CD4-positive, alpha-beta T cell treated with Interleukin-15 for 1 hour (primary cell): Measurements from ENCODE around the gene HPN.
A peak's percentile ranks its signal among the peaks of the same experiment; 100 is the strongest.
"Not testable (repeated sequence)": the region's sequence is repeated elsewhere in the genome, so short reads cannot be mapped to it uniquely, and the experiment has no call there.

Source experiments
- DNase-seq: peaks from one replicate; pipeline ENCODE4 v3.0.0-alpha.2; 2020

HPN gene

DNA sequence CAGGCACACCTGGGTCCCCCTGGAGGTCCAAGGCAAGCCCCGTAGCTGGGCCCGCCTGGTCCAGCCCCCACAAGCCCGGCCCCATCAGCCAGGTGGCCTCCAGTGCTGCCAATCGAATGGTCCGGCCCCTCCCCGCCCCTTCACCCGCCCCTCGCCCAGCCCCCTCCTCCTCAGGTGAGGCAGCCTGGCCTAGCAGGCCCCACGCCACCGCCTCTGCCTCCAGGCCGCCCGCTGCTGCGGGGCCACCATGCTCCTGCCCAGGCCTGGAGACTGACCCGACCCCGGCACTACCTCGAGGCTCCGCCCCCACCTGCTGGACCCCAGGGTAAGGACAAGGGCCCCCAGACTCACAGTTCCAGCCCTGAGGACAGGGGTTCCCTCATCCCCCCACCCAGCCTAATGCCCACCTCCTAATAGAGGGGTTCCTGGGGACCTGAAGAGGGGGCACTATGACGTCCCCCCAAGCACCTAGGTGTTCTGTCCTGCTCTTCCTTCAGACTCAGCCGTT is at the start of gene HPN:
TSS of gene HPN (plus strand) at position 174 of the 508 bp plus-strand sequence. CDS start 786 bp downstream, outside the sequence.
- no peak for DNase-seq

DNA sequence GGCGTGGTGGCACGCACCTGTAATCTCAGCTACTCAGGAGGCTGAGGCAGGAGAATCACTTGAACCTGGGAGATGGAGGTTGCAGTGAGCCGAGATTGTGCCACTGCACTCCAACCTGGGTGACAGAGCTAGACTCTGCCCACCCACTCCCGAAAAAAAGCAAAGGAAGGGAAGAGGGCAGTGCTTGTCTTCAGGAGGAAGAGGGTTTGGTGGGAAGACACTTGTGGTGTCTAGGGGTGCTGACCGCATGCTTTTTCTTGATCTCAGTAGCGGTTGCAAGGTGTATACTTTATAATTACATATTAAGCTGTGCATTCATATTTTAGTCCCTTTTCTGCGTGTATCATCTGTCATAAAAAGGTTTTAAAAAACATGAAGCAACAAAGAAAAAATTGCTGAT is 48.9 kb upstream of the HPN start:
- DNase-seq, result not testable (repeated sequence)

DNA sequence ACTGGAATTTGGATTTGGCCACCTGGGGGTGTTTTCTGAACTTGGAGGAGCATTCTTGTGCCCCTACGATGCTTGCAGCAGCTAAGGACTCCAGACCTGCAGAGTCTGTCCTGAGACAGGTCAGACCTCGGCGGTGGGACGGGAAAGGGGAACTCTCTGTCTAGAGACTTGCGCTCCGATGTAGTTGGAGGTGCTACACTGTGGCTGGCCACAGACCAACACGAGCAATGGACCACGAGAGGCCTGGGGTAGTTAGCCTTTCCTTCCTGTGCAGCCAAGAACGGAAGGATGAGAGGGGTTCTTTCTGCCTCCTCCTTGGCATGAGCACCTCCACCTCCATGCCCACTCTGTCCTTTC is 47.3 kb upstream of the HPN start:
- no peak for DNase-seq

DNA sequence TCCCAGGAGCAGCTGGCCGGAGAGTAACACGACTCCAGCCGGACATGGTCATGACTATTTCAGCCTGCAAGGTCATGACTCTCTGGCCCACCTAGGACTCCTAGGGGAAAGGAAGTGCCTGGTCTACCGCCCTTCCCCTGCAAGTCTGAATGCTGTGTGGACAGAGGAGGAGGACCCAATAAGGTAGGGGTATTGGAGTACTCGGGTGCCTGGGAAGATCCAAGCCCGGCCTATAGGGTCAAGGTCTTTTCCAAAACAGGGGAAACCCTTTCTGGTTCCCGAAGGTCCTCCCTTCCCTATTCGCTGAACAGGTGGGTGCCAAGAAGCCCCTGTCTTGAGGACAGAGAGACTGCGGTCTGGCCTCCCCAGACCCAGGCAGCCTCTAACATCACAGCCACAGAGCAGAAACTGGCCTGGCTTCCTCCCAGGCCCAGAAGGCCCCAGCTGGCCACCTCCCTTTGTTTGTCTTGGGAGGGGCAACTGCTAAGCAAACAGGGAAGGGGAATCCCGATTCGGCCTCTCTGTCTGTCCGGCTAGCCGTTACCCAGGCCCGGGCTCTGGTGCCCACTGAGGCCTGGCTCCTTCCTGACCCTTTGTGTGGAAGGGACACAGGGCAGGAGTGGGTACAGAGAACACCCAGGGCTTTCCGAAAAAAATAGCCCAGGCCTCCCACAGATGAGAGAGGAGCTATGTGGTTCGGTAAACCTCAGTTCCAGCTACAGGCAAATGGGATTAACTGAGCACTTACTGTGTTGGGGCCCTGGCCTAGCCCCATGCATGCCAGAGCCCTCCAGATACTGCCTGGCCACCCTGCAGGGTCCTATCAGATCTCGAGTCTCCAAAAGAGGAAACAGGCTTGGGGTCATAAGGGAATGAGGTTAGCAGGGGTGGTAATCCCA is 46.6 kb upstream of the HPN start:
- DNase-seq, result no peak

DNA sequence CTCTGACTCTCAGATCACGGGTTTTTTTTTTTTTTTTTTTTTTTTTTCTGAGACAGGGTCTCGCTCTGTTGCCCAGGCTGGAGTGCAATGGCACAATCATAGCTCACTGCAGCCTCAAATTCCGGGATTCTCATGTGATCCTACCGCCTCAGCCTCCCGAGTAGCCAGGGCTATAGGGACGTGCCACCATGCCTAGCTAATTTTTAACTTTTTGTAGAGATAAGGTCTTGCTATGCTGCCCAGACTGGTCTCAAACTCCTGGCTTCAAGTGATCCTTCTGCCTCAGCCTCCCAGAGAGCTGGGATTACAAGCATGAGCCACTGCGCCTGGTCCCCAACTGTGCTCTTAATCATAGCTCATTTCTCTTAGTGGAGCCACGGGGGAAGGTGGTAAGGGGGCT is 46.0 kb upstream of the HPN start:
- no peak for DNase-seq

DNA sequence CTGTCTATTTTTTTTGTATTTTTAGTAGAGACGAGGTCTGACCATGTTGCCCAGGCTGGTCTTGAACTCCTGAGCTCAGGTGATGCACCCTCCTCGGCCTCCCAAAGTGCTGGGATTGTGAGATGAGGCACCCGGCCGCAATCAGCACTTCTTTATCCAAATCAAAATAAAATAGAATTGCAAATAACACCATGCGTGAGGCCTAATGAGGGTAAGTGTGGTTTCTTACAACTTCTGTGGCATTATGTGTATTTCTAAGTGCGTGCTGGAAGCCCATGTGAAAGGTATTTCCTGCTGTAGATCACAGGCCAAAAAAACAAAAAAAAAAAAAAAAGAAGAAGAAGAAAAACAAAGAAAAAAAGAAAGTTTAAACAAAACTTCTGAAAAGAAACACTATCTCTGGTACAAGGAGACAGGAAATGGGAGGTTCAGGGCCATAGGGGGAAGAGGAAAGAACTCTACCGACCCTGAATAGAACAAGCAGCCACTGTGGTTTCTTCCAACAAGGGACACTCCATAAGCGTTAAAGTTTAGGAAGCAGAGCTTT is 44.4 kb upstream of the HPN start:
- peak; percentile 32 for DNase-seq

DNA sequence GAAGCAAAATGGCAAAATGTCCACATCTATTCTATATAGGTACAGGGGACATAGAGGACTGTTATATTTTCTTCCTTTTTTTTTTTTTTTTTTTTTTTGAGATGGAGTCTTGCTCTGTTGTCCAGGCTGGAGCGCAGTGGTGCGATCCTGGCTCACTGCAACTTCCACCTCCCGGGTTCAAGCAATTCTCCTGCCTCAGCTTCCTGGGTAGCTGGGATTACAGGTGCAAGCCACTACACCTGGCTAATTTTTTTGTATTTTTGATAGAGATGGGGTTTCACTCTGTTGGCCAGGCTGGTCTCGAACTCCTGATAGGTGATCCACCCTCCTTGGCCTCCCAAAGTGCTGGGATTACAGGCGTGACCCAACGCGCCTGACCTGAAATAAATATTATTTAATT is 43.3 kb upstream of the HPN start:
- DNase-seq, result not testable (repeated sequence)

DNA sequence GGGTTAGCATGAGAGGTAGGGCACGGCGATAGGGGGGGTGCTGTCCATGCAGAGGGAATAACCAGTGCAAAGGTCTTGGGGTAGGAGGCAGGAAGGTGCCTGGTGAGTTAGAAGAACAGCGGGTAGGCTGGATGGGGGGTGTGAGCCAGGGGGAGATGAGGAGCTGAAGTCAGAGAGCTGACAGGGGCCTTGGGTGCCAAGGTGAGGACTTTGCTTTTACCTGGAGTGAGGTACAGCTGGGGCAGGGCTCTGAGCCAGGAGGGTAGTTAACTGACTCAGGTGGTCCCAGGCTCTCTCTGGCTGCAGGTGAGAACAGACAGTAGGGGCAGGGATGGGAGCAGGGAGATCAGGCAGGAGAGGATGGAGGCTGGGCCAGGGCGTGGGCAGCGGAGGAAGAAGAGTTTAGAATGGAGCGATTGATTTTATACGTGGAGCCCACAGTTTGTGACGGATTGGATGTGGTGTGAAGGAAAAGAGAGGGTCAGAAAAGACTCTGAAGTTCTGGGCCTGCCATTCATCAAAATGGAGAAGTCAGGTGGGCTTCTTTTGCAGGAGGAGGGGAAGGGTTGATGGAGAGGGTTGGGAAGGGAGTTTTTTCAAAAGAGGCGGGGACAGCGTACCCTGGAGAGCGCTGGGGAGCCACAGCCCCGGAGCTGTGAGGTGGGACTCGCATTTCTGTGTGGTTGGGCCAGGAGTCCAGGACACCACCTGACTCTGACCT is 42.6 kb upstream of the HPN start:
- no peak for DNase-seq

DNA sequence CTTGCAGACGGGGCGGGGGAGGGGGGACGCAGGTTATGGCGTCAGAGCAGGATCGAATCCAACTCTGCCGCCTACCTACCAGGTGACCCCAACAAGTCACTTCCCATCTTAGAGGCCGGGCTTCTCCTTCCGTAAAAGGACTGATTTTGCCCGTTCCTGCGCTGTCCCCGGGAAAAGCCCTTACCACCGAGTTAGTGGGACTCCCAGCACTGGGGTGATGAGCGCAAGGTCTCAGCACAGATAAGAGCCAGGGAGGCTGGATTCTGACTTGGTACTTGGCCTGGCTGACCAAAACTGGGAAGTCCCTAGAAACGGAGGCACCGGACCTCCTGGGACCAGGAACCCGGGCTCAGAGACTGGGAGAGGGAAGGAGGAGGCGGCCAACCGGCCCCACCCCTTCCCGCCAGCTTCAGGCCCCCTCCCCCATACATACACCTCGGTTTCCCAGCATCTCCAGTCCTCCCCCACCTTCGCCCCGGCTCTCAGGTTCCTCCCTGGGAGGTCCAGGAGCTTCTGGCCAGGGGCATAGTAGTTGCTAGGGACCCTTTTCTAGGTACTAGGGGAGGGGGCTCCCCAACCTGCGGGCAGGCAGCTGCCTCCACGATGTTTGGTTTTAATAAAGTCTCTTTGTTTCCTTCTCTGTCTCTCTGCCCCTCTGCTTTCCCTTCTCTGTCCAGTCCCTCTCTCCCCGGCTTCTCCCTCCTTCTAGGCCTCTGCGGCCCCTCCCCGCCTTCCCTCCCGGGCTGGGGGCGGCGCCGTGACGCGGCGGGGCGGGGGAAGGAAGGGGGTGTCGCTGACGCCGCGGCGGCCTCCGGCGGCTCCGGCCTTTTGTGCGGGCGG is 41.8 kb upstream of the HPN start, which contains the start of gene GRAMD1A:
TSS of gene GRAMD1A (plus strand) at position 826 of the 840 bp plus-strand sequence. CDS start 156 bp downstream, outside the sequence.
- peak; percentile 77 for DNase-seq

DNA sequence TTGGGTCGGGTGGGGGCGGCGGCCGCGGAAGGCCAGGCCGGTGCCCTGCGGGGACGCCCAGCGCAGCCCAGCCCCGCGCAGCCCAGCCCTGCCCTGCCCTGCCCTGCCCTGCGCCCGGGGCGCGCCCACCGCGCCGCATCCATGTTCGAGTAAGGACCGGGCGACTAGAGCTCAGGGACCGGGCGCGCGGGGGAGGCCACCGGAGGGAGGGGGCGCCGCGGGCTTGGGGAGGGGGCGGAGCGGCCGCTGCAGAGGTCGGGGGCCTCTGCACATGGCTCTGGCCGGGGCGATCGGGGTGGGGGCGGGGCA is 41.2 kb upstream of the HPN start:
- DNase-seq, result no peak

DNA sequence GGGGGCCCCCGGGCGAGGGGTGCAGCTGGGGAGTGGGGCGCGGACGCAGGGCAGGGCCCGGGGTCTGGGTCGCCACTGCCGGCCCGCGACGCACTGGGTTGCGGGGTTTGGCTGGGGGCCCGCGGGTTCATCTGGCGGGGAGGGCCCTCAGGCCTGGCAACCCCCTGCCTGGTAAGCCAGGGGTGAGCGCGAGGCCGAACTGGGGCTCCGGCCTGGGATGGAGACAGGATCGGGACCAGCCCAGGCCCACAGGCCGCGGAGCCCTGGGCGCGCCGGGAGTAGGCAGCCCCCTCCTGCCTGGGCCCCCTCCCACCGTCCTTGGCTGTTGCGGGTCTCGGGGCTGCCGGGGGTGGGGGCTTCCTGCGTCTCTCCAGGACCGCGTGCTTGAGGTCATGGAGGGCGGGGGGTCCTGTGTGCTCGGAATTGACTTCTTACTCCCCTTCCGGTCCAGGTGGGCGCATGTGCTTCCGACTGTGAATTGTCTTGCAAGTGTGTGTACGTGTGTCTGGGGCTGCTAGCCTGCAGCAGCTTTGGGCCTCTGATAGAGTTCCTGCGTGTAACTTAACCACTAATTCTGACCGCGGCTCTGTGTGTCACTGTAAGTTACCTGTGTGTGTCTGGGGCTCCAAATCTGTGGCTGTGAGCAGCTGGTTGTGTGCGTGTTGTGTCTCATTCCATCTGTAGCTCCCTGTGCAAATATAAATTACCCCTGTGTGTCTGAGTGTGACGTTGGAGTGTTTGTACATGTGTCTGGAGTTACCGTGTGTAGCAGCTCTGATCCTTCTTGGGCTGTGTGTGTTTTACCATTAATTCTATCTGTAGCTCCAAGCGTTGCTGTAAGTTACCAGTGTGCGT is 40.6 kb upstream of the HPN start:
- DNase-seq, result peak; percentile 58

DNA sequence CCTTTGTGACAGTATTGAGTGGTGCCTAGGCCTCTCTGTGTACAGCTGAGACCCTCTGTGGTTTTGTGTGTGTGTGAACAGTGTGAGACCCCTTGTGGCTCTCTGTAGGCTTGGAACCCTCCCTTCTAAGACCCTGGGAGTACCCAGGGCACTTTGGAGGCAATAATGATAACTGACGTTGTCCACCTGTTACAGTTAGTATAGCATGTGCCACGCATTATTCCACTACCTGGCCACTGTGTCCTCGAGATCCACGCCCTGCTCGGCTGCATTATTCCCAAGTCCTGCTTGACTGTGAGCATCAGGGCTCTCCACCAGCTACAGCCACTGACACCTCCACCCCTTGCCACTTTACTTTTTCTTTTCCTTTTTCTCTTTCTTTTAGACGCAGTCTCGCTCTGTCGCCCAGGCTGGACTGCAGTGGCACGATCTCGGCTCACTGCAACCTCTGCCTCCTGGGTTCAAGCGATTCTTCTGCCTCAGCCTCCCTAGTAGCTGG is 39.4 kb upstream of the HPN start:
- no peak for DNase-seq

DNA sequence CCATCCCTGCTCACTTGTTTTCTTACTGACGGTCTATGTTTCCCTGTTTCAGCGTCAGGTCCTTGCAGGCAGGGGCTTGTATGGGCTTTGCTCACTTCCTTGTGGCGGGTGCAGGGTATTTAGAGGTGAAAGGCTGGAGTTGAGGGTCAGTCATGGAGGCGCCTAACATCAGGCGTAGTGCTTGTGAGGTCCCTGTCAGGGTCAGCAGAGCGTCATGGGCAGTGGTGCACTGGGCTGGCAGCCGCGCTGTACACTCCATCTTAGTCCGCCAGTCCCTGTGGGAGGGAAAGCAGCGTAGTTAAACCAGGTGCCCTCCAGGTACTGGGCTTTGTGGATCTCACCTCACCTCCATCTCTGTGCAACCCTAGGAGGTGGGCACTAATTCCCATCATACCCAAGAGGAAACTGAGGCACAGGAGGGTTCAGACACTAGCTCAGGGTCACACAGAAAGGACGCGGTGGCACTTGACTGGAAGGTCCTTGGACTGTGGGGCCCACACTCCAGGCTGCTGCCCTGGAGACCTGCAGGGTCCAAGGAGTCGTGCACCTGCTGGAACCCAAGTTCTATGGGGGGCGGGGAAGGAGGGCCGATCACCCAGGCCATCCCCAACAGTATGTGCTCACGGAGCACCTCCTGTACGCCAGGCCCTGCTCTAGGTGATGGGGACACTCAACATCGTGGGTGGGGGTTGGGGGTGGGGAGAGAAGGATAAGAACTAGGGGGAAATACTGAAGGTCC is 36.8 kb upstream of the HPN start:
- DNase-seq, result no peak

DNA sequence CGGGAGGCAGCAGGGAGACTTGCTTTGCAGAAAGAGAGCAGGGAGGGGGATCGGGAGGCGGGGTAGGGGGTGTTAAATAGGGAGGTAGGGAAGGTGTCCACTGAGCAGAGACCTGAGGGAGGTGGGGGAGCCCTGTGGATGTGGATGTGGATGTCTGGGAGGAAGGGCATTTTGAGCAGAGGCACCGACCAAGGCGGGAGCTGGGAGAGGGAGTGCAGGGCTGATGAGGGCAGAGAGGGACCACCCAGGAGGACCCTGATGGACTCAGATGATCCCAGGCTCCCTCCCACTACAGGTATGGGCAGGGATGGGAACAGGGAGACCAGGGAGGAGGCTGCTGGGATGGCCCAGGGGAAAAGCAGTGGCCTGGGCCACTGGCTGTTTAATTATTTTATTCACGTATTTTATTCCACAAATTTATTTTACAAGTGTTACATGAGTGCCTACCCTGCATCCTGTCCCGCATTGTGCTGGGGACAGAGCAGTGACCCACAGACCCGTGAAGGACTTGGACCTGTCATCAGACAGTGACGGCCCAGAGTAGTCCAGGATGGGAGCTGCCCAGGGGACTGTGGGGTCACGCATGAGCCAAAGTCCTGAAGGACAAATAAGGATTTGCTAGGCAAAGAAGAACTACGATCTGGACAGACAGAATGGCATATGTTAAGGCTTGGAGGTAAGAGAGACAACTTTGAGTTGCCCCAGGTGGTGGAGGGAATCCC is 36.1 kb upstream of the HPN start:
- DNase-seq, result no peak

DNA sequence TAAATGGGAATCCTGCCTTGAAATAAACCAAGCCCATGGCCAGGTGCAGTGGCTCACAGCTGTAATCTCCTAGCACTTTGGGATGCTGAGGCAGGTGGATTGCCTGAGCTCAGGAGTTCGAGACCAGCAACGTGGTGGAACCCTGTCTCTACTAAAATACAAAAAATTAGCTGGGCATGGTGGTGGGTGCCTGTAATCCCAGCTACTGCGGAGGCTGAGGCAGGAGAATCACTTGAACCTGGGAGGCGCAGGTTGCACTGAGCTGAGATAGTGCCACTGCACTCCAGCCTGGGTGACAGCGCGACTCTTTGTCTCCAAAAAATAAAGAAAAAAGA is 35.5 kb upstream of the HPN start:
- DNase-seq, result not testable (repeated sequence)

DNA sequence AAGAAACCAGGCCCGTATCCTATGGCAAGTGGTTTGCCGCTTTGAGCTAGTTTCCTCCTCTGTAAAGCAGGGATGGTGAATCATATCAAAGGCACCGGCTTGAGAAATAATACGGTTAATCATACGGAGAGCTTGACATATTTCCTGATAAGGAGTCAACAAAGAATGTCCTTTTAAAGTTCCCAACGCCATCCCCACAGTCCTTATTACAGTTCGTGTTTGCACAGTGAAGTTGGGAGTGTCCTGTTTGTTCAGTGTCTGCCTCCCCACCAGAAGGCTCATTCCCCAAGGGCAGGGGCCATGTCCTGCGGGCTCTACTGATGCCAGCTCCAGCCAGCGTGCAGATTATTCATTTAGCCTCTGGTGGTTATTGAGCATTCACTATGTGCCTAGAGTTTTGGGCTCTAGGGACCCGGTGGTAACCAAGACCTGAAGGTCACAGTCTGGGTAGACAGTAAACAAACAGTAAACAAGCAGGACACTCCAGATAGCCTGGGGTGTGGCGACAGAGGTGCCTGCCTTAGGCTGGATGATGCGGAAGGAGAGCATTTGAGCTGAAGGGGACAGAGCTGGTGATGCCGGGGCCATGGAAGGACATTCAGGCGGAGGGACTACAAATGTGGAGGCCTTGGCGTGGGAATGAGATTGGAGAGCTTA is 35.1 kb upstream of the HPN start:
- no peak for DNase-seq

DNA sequence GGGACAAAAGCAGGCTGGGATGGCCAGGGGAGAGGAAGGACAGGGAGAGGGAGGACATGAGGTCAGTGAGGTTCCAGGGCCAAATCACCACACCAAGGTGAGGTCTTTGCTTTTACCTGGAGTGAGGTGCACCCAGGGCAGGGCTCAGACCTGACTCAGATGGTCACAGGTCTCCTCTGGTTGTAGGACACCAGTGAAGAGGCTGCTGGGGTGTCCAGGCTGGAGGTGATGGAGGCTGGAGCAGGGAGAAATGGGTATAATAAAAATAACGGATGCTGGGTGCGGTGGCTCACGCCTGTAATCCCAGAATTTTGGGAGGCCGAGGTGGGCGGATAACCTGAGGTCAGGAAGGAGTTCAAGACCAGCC is 34.5 kb upstream of the HPN start:
- no peak for DNase-seq

DNA sequence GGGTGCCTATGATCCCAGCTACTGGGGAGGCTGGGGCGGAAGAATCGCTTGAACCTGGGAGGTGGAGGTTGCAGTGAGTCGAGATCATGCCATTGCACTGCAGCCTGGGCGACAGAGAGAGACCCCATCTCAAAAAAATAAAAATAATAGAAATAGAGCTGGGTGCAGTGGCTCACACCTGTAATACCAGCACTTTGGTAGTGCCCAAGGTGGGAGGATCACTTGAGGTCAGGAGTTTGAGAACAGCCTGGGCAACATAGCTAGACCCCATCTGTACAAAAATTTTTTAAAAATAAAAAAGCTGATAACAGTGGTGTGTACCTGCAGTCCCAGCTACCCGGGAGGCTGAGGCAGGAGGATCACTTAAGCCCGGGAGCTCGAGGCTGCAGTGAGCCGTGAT is 34.1 kb upstream of the HPN start:
- not testable (repeated sequence) for DNase-seq

DNA sequence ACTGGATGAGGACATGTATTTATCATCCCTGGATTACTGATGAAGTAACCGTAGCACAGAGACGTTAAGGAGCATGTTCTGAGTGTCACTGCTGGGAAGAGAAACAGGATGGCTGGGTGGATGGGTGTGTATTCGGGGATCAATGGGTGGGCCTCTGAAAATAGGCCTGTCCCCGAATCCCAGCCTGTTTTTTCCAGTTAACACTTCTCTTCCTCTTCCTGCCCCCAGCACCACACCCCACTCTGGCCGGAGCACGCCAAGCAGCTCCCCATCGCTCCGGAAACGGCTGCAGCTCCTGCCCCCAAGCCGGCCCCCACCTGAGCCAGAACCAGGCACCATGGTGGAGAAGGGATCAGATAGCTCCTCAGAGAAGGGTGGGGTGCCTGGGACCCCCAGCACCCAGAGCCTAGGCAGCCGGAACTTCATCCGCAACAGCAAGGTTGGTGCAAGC is 32.6 kb upstream of the HPN start:
- no peak for DNase-seq
